GDM1 (cell line): ENCODE results near the gene RGL4.

ENCODE experiments used
- DNase-seq: peaks from one replicate; lab custom pipeline; 2025; lab: John Stamatoyannopoulos, UW

RGL4 gene

GRCh38 chr22:23681026-23681809 lies 9.6 kb upstream of the RGL4 start:
- no peak for DNase-seq

DNA sequence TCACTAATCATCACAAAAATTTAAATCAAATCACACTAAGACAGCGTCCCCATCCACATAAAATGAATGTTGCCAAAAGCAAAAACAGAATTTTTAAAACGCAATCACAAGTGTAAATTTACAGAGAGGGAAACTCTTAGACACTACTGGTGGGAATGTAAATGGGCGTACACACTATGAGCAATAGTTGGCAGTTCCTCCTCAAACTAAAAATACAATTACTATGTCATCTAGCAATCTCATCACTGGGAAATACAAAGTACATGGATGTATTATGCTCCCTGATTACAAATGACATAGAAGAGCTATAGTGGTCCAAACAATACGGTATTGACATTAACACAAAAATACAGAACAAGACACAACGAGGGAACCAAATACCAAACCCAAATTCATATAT lies 8.7 kb upstream of the RGL4 start:
- no peak for DNase-seq

DNA sequence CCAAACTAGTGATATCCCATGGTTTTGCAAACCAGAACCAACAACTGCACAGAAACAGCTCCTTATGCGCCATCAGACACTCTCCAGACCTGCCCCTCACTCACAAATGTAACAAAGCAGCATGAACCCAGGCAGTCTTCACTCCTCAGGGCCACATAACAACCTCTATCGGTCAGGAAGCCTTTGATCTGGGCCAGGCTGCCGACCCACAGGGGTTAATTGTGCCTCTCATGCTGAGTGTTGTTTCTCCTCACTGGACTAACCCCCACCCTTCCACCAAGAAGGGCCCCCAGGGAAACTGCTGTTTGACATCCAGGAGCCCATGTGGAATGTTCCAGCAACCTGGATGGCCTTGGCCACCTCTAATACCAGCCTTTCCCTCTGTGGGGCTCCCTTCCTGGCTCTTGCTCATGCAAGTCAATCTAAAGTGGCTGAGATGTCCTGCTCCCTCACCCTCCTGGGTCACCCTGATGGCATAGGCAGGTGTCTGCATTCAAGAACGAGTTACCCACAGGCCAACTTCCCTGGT lies 7.9 kb upstream of the RGL4 start:
- DNase-seq = no peak

- DNase-seq = no peak
These were observed 7.3 kb upstream of the RGL4 start for GRCh38 chr22:23683545-23683944.

DNA sequence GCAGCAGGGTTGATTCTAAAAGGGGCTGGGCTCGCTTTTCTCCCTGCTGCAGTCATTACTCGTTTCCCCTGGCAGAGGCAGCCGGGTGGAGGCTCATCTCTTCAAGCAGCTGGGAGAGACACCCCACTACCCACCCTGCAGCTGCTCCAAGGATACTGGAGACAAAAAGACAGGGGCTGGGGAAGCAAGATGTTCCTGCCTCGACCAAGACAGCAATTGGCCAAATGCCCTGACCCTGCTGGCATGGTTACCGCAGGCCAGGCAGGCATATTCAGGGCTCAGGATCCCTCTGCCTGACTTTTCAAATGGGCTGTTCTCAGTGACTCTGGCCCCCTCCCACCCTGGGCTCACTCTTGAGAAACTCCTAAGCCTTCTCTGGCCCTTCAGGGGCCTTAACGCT lies 6.8 kb upstream of the RGL4 start:
- no peak for DNase-seq

- no peak for DNase-seq
These were observed 6.2 kb upstream of the RGL4 start for GRCh38 chr22:23684561-23685031.

DNA sequence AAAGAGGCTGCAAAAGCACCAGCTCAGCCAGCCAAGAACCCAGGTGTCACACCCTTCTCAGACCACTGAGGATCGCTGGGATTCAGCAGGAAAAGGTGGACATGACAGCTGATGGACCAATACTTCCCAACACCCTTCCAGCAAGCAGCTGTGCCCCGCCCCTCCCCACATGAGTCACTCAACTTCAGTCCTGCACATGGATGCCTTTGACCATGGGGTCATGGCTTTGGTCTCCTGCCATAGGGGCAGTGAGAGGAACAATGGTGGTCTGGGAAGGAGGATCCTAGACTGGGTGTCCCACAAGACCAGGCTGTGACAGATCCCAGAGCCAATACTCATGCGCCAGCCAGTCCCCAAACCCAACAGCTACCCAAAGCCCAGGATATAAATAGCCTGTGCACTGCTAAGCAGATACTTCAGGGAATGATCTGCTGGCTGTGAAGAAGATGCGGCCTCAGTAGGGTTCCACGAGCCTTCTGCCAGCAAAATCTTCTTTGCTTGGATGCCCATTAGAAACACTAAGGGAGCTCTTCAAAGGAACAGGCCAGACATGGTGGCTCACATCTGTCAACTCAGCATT lies 5.5 kb upstream of the RGL4 start:
- no peak for DNase-seq

GRCh38 chr22:23686416-23687024 lies 4.3 kb upstream of the RGL4 start:
- DNase-seq = no peak

- DNase-seq = no peak
These were observed 2.7 kb upstream of the RGL4 start for GRCh38 chr22:23688121-23688520.

- no peak for DNase-seq
These were observed 2.2 kb upstream of the RGL4 start for GRCh38 chr22:23688571-23688970.

DNA sequence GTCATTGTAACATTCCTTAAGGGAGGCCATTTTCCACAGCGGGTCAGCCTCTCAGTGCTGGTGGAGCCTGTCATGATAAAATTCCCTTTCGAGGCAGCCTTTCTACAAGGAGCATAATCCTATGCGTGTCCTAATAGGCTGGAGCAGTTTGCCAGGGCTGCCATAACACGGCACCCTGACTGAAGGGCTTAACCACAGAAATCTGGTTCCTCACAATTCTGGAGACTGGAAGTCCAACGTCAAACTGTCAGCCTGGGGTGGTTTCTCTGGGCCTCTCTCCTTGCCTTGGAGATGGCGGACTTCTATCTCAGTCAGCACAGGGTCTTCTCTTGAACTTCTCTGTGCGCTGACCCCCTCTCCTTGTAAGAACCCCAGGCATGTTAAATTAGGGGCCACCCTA lies 1.4 kb upstream of the RGL4 start:
- DNase-seq = no peak

DNA sequence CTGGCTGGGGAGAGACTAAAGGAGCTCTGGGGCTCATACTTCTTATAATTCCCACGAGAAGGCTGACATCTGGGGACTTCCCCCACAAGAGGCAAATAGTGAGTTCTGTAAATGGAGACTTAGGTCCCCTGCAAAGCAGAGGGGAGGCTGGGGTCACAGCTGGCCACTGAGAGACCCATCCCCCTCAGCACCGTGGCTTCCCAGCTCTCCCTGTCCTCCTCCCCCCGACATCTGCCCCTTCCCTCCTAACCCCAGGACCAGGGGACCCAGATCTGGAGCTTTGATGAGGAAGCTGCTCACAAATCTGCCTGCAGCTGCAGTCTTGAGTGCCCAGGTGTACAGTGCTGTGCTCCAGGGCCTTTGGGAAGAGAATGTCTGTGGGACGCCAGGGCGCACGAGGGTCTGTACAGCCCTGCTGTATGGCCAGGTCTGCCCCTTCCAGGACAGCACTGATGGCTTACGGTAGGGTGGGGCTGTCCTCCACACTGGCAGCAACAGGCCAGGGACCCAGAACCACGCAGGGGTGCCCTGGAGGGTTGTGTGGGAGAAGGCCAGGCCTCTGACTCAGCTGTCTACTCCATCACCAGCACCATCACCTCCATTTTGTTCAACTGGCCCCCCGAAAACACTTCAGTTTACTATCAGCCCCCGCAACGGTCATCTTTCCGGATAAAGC lies 1.1 kb downstream of the RGL4 start:
- DNase-seq = no peak

DNA sequence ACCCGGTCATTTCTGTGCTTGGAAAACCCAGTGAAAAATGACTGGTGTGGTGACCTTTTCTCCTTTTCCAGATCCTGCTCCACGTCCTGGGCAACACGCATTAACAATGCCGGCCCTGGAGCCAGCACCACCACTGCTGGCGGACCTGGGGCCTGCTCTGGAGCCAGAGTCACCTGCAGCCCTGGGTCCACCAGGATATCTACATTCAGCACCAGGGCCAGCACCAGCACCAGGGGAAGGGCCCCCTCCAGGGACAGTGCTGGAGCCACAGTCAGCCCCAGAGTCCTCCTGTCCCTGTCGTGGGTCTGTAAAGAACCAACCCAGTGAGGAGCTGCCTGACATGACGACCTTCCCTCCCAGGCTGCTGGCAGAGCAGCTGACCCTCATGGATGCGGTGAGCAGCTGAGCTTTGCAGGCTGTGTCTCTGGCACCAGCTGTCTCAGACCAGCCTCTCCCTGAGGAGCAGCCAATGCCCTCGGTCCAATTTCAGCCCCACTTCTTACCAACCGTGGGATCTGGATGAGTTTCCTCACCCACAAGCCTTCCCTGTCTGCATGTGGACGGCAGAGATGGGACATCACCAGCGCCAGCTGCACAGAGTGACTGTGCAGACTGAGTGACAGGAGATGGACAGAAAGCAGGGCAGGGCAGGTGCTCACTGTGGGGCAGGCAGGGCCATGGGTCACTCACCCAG lies 1.9 kb downstream of the RGL4 start:
- DNase-seq = no peak

GRCh38 chr22:23693979-23694680 lies 3.3 kb downstream of the RGL4 start:
- DNase-seq = no peak

DNA sequence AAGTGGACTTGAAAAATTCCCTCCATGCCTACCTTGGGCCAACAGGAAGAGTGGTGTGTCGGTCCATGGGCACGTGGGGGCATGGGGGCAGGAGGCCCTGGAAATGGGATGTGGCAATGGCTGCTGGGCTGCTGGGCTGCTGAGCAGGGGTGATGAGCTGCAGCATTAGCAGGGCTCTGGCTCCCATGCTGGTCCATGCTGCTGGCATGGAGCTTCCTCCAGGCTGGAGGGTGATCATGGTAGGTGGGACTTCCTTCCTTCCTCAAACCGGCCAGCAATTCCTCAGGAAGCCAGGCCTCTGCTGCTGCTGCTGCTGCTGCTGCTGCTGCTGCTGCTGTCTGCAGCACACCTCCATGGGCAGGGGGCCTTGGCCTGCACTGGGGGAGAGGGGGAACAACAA lies 4.3 kb downstream of the RGL4 start:
- no peak for DNase-seq

GRCh38 chr22:23695571-23696325 lies 4.9 kb downstream of the RGL4 start:
- no peak for DNase-seq

GRCh38 chr22:23696326-23696851 lies 5.6 kb downstream of the RGL4 start:
- DNase-seq = peak; percentile 85

DNA sequence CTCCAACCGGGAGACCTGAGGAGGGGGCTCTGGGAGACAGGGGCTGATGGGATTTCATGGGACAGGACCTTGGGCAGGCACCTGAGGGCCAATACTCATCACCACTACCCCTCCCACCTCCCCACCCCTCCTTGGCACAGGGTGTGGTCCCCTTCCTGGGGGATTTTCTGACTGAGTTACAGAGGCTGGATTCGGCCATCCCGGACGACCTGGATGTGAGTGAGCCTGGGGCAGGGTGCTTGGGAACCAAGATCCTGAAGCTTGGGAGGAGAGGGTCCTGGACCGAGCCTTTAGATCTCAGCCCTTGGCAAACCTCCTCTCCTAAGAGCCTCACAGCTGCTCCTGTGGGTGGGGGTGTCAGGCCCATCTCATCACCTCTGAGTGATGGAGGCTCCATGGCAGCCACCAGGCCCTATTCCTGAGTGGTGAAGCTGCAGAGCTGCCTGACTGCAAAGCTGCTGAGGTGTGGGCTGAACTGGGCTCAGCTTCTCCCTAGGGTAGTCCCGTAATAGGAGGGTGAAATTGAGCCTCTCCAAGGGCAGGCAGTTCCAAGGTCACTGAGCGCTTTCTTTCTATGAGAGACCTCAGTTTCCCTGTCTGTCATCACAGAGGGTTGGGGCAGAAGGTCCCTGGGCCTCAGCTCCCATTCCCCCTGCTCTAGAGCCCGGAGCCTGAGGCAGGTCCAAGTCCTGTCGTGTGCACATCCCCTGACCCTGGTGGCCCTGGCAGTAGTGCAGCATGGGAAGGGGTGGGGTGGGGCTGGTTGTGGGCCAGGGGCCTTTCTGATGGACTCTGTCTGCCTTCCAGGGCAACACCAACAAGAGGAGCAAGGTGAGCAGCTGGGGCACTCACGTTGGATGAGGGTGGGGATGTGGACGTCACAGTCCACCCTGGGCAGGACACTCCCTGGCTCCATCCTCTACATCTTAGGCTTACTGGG lies 6.5 kb downstream of the RGL4 start:
- no peak for DNase-seq

DNA sequence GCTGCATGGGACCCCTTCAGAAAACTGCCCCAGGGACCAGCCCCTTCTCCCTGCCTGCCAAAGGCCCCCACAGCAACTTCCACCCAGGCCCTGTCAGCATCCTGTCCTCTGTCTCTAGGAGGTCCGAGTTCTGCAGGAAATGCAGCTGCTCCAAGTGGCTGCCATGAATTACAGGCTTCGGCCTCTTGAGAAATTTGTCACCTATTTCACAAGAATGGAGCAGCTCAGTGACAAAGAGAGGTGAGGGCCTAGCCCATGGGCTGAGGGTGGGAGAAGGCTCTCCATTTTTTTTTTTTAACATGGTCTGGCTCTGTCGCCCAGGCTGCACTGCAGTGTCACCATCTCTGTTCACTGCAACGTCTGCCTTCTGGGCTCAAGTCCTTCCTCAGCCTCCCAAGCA lies 7.3 kb downstream of the RGL4 start:
- DNase-seq = no peak
